H1 (cell line): ENCODE results near the gene ADARB2. TPM values are rescaled to one million over a fixed set of nuclear protein-coding genes. Genes with fewer than 3 reads are reported as not detected.

Experiments
- CTCF ChIA-PET: fragments of 300-600 bp; sonication (Branson Sonifier 250); formaldehyde crosslinking; loops from one replicate; lab custom pipeline; 2021; ENCODE audit not compliant: partially characterized antibody; lab: Charles Lee
- POLR2A ChIA-PET: fragments of 300-600 bp; sonication (Branson Sonifier 250); formaldehyde crosslinking; loops from one replicate; lab custom pipeline; 2021; ENCODE audit warnings: inconsistent platforms; ENCODE audit not compliant: partially characterized antibody; lab: Charles Lee
- DNase-seq, 2 experiments: peaks; one replicate each; pipeline versions ENCODE4 v3.0.0 to v3.0.0-alpha.2; 2010 to 2022; ENCODE audit warnings: low spot score in 2 of 2, low read depth in 1 of 2, mixed read lengths in 1 of 2
- FAIRE-seq: peaks from 2 replicates; lab custom pipeline; 2011; peaks lifted over from hg19 to GRCh38; lab: Jason Lieb, UNC
- H2AFZ ChIP-seq: 2 replicates; pipeline ENCODE4 v1.8.1; 2012; ENCODE audit warnings: low read length, inconsistent platforms
- H2AK5ac ChIP-seq: 2 replicates; pipeline ENCODE4 v1.6.1; 2013; ENCODE audit warnings: low read depth, low read length
- H2BK120ac ChIP-seq: replicated peaks from 2 replicates; pipeline ENCODE3; 2013; ENCODE audit warnings: low read depth, low read length, inconsistent platforms
- H2BK12ac ChIP-seq: 2 replicates; pipeline ENCODE4 v1.6.1; 2013; ENCODE audit warnings: low read depth, low read length
- H2BK15ac ChIP-seq: 2 replicates; pipeline ENCODE4 v1.6.1; 2013; ENCODE audit warnings: low read length
- H2BK20ac ChIP-seq: 2 replicates; pipeline ENCODE4 v1.6.1; 2013; ENCODE audit warnings: low read length
- H2BK5ac ChIP-seq: 2 replicates; pipeline ENCODE4 v1.6.1; 2013; ENCODE audit warnings: low read depth, low read length
- H3K14ac ChIP-seq: 2 replicates; pipeline ENCODE4 v1.6.1; 2013; ENCODE audit warnings: inconsistent platforms; ENCODE audit not compliant: insufficient read length
- H3K18ac ChIP-seq: 2 replicates; pipeline ENCODE4 v1.6.1; 2013; ENCODE audit warnings: low read length; ENCODE audit errors: extremely low read depth
- H3K23ac ChIP-seq: 2 replicates; pipeline ENCODE4 v1.6.1; 2013; ENCODE audit warnings: inconsistent platforms; ENCODE audit not compliant: insufficient read length
- H3K23me2 ChIP-seq: 2 replicates; pipeline ENCODE4 v1.6.1; 2013; ENCODE audit warnings: low read depth, low read length
- H3K27ac ChIP-seq: 2 replicates; pipeline ENCODE4 v1.6.1; 2011; ENCODE audit warnings: low read depth, low read length, inconsistent platforms
- H3K27me3 ChIP-seq, 4 experiments: replicated peaks in 1 of 4; 1 replicate in 1 of 4; 2 replicates in 3 of 4; pipeline versions ENCODE4 v1.6.1 to v1.8.1; 2011 to 2013; ENCODE audit warnings: low read length in 3 of 4, mild to moderate bottlenecking in 3 of 4, inconsistent platforms in 2 of 4, mixed read lengths in 2 of 4, moderate library complexity in 1 of 4; ENCODE audit not compliant: control insufficient read depth in 3 of 4, insufficient read depth in 3 of 4; ENCODE audit errors: extremely low read depth in 1 of 4
- H3K36me3 ChIP-seq, 4 experiments: 2 replicates each; pipeline versions ENCODE4 v1.6.1 to v1.8.1; 2011 to 2013; ENCODE audit warnings: mild to moderate bottlenecking in 4 of 4, low read length in 3 of 4, moderate library complexity in 2 of 4, control low read depth in 1 of 4, inconsistent platforms in 1 of 4; ENCODE audit not compliant: insufficient read depth in 4 of 4, control insufficient read depth in 2 of 4
- H3K4ac ChIP-seq: replicated peaks from 2 replicates; pipeline ENCODE3; 2013; ENCODE audit warnings: low read length, low read depth, mixed read lengths, inconsistent platforms; ENCODE audit not compliant: insufficient read length
- H3K4me1 ChIP-seq, 4 experiments: replicated peaks in 1 of 4; 1 replicate in 1 of 4; 2 replicates in 3 of 4; pipeline versions ENCODE4 v1.6.1 to v1.8.1; 2011 to 2013; ENCODE audit warnings: low read length in 3 of 4, inconsistent platforms in 2 of 4, mixed read lengths in 1 of 4; ENCODE audit not compliant: insufficient read depth in 4 of 4, control insufficient read depth in 3 of 4
- H3K4me2 ChIP-seq, 2 experiments: 2 replicates each; pipeline versions ENCODE4 v1.6.1 to v1.8.1; 2011 to 2013; ENCODE audit warnings: low read depth in 2 of 2, low read length in 2 of 2, control low read depth in 1 of 2, inconsistent platforms in 1 of 2, mild to moderate bottlenecking in 1 of 2; ENCODE audit not compliant: insufficient read depth in 1 of 2
- H3K4me3 ChIP-seq, 4 experiments: fragments of 200-600, 300-600 bp in 1 of 4; sonication (generic), shearing (Covaris generic), sonication (Bioruptor Twin) in 1 of 4; 2 replicates each; pipeline versions ENCODE4 v1.5.1 to v1.8.1; 2011 to 2016; ENCODE audit warnings: low read length in 4 of 4, low read depth in 3 of 4, control low read depth in 2 of 4, inconsistent platforms in 2 of 4, mild to moderate bottlenecking in 2 of 4, mixed read lengths in 1 of 4, moderate library complexity in 1 of 4; ENCODE audit not compliant: insufficient read depth in 2 of 4; ENCODE audit errors: extremely low read depth in 1 of 4
- H3K56ac ChIP-seq: replicated peaks from 2 replicates; pipeline ENCODE3; 2013; ENCODE audit warnings: low read depth, mild to moderate bottlenecking, mixed read lengths, low read length, inconsistent platforms; ENCODE audit not compliant: insufficient read length
- H3K79me1 ChIP-seq: 2 replicates; pipeline ENCODE4 v1.6.1; 2013; ENCODE audit warnings: low read depth, low read length, control low read depth
- H3K79me2 ChIP-seq, 2 experiments: 2 replicates each; pipeline versions ENCODE4 v1.6.1 to v1.8.1; 2012 to 2013; ENCODE audit warnings: low read length in 2 of 2, mild to moderate bottlenecking in 2 of 2, inconsistent platforms in 1 of 2; ENCODE audit not compliant: insufficient read depth in 2 of 2, control insufficient read depth in 1 of 2
- H3K9ac ChIP-seq, 4 experiments: replicated peaks in 1 of 4; 1 replicate in 1 of 4; 2 replicates in 3 of 4; pipeline versions ENCODE4 v1.6.1 to v1.8.1; 2011 to 2013; ENCODE audit warnings: low read depth in 3 of 4, low read length in 3 of 4, control low read depth in 2 of 4, mild to moderate bottlenecking in 2 of 4, moderate library complexity in 2 of 4, inconsistent platforms in 1 of 4; ENCODE audit errors: extremely low read depth in 1 of 4
- H3K9me3 ChIP-seq, 2 experiments: 2 replicates each; pipeline versions ENCODE4 v1.6.1 to v1.8.1; 2012 to 2013; ENCODE audit warnings: mild to moderate bottlenecking in 2 of 2, moderate library complexity in 2 of 2, control low read depth in 1 of 2, inconsistent platforms in 1 of 2, low read depth in 1 of 2, low read length in 1 of 2, mixed read lengths in 1 of 2; ENCODE audit not compliant: insufficient read depth in 2 of 2
- H4K20me1 ChIP-seq, 2 experiments: replicated peaks in 1 of 2; 2 replicates each; pipeline versions ENCODE3 to v1.8.1; 2011 to 2013; ENCODE audit warnings: inconsistent platforms in 2 of 2, low read length in 2 of 2, mild to moderate bottlenecking in 1 of 2; ENCODE audit not compliant: insufficient read depth in 2 of 2, control insufficient read depth in 1 of 2
- H4K5ac ChIP-seq: 2 replicates; pipeline ENCODE4 v1.6.1; 2013; ENCODE audit warnings: low read length, low read depth, mixed read lengths, inconsistent platforms; ENCODE audit not compliant: insufficient read length
- H4K8ac ChIP-seq: 2 replicates; pipeline ENCODE4 v1.8.0; 2013; ENCODE audit warnings: mild to moderate bottlenecking, moderate library complexity, low read length, inconsistent platforms; ENCODE audit not compliant: insufficient read depth; ENCODE audit errors: extremely low read depth
- H4K91ac ChIP-seq: replicated peaks from 2 replicates; pipeline ENCODE3; 2013; ENCODE audit warnings: low read length, mixed read lengths, inconsistent platforms; ENCODE audit not compliant: insufficient read length
- EP300 ChIP-seq, 2 experiments: IDR thresholded peaks; 1 replicate in 1 of 2; 2 replicates in 1 of 2; pipeline ENCODE4 v1.6.1; 2011 to 2012; ENCODE audit warnings: low read depth in 2 of 2, low read length in 2 of 2, mild to moderate bottlenecking in 2 of 2, borderline replicate concordance in 1 of 2, inconsistent platforms in 1 of 2, moderate library complexity in 1 of 2
- EZH2 ChIP-seq: fragments of 200-600 bp; sonication (generic); IDR thresholded peaks from 2 replicates; pipeline ENCODE4 v1.7.1; 2012; ENCODE audit warnings: low read depth, mild to moderate bottlenecking, moderate library complexity, low read length, inconsistent platforms; ENCODE audit not compliant: severe bottlenecking
- HDAC6 ChIP-seq: IDR thresholded peaks from one replicate; pipeline ENCODE4 v1.7.1; 2012; ENCODE audit warnings: low read depth, mild to moderate bottlenecking, inconsistent platforms, low read length, moderate library complexity
- JUND ChIP-seq: IDR thresholded peaks from 2 replicates; pipeline ENCODE4 v1.6.1; 2011; ENCODE audit warnings: mild to moderate bottlenecking, improper control_type of control experiment, low read length
- KDM4A ChIP-seq: IDR thresholded peaks from one replicate; pipeline ENCODE4 v1.7.1; 2012; ENCODE audit warnings: low read depth, mild to moderate bottlenecking, moderate library complexity, low read length, inconsistent platforms; ENCODE audit not compliant: severe bottlenecking
- KDM5A ChIP-seq: fragments of 200-600 bp; IDR thresholded peaks from 2 replicates; pipeline ENCODE4 v1.7.1; 2012; ENCODE audit warnings: mild to moderate bottlenecking, low read length, inconsistent platforms, mixed read lengths
- MAFK ChIP-seq: IDR thresholded peaks from 2 replicates; pipeline ENCODE4 v1.6.1; 2012; ENCODE audit warnings: low read depth, mild to moderate bottlenecking, improper control_type of control experiment, low read length
- NRF1 ChIP-seq: IDR thresholded peaks from 2 replicates; pipeline ENCODE4 v1.6.1; 2011; ENCODE audit warnings: mild to moderate bottlenecking, low read depth, low read length, improper control_type of control experiment
- POU5F1 ChIP-seq: IDR thresholded peaks from 2 replicates; pipeline ENCODE4 v1.6.1; 2011; ENCODE audit warnings: low read depth, mild to moderate bottlenecking, low read length, moderate library complexity
- SP4 ChIP-seq: IDR thresholded peaks from 2 replicates; pipeline ENCODE4 v1.6.1; 2012; ENCODE audit warnings: low read length, inconsistent platforms
- SUZ12 ChIP-seq: fragments of 200-600 bp; sonication (generic); IDR thresholded peaks from 2 replicates; pipeline ENCODE4 v1.6.1; 2012; ENCODE audit warnings: mild to moderate bottlenecking, inconsistent platforms, low read length, moderate library complexity, mixed read lengths
- WGBS, 2 experiments: shearing (Covaris generic) in 1 of 2; methylation state at CpG; one replicate each; pipeline versions ENCODE4 v1.1.6 to v1.1.7; 2013 to 2015; ENCODE audit warnings: low lambda C conversion rate in 2 of 2, mixed read lengths in 2 of 2, inconsistent platforms in 1 of 2, low coverage in 1 of 2, missing lambda C conversion rate in 1 of 2; ENCODE audit not compliant: insufficient replicate concordance in 2 of 2, insufficient coverage in 1 of 2, insufficient read length in 1 of 2; ENCODE audit errors: extremely low coverage in 1 of 2, missing lambda C conversion rate in 1 of 2; 5-methylcytosine and 5-hydroxymethylcytosine counted together
- polyA plus RNA-seq, 7 experiments: library from polyadenylated mRNA; depleted of rRNA in 3 of 7; stranded (reverse) in 5 of 7; unstranded in 2 of 7; fragments of >200 nt in 5 of 7; fragments of 200-250 nt in 2 of 7; gene quantifications; 1 replicate in 5 of 7; 2 replicates in 1 of 7; 4 replicates in 1 of 7; pipeline versions ENCODE4 v1.2.1 to v1.2.3, GENCODE V29; 2011 to 2013; ENCODE audit warnings: missing spikeins in 2 of 7, mixed read lengths in 2 of 7
- total RNA-seq: library from RNA; stranded (reverse); fragmentation: NEBNext Ultra II Directional; extraction: Animal tissue kit (Norgen Biotek cat#: 25700); gene quantifications from 2 replicates; pipeline ENCODE4 v1.2.1, GENCODE V29; 2021

The ADARB2 gene
- total and polyA plus RNA-seq, 2 of the 8 experiments (the other 6 are each of a cell fraction or from before 2014, with no cell fraction given), result 2.2 to 2.8 TPM

DNA sequence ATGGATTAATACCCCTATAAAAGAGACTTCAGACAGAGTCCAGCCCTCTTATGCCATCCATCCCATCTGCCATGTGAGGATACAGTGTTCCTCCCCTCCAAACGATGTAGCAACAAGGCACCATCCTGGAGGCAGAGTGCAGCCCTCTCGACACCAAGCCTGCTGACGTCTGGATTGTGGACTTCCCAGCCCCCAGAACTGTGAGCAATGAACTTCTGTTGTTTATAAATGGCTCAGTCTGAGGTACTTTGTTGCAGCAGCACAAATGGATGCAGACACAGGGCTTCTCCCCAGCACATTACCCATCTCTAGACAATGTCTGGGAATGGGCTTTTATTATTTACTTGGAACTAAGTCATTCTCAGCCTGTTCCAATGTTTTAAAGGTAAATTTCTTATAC, 485.6 kb downstream of the ADARB2 start:
- Histone ChIP-seq H3K56ac (no peak overlapping the region), H3K4me1 (no peaks in the 10 kb centered on the region; a peak in 1 of 7 replicates)

More for the DNA sequence above, 485.6 kb downstream of the ADARB2 start:
- Histone ChIP-seq H2BK5ac (no peak overlapping the region), H3K14ac (no peak overlapping the region), H3K4me2 (no peak overlapping the region), H2BK15ac (no peak overlapping the region), H3K27me3 (no peaks in the 10 kb centered on the region; a peak in 1 of 7 replicates), H3K27ac (no peak overlapping the region), H2BK12ac (no peak overlapping the region), H3K23me2 (peaks cover 2% of the 10 kb centered on the region; the same call in 1 of the 2 replicates), H3K36me3 (no peaks in the 10 kb centered on the region), H2AFZ (no peak overlapping the region), H3K18ac (no peak overlapping the region), H4K5ac (no peak overlapping the region), H3K79me2 (no peaks in the 10 kb centered on the region), H4K8ac (no peak overlapping the region), H2AK5ac (no peak overlapping the region; the same call in 1 of the 2 replicates), H3K4me3 (no peak overlapping the region), H2BK20ac (0 out of 2 replicates have a peak overlapping the region, but pooled peaks have one; percentile 32), H3K9ac (no peak overlapping the region), H3K9me3 (no peaks in the 10 kb centered on the region), H3K4ac (no peak overlapping the region), H3K23ac (no peak overlapping the region), H2BK120ac (no peak overlapping the region), H3K79me1 (no peaks in the 10 kb centered on the region), H4K20me1 (no peaks in the 10 kb centered on the region), H4K91ac (peak overlapping the region; percentile 47)
- TF ChIP-seq EZH2 (no peak), NRF1 (no peak), EP300 (IDR thresholded peaks at IDR 0.05; ENCODE audit: borderline replicate concordance in 1 of 2, low read depth in 2 of 2, low read length in 2 of 2) (no peak), KDM4A (no peak), KDM5A (no peak), SUZ12 (no peak), JUND (no peak), HDAC6 (no peak), SP4 (no peak), POU5F1 (no peak), MAFK (no peak)
- POLR2A ChIA-PET, result no interaction called here
- 91% methylated on average over 3 of the region's 3 CpGs; no CpG with 5 or more reads in 1 of the 2 experiments for WGBS, 2 experiments
- DNase-seq (no peak), FAIRE-seq (no peak)
- CTCF ChIA-PET, result interaction anchor here (1.0 kb wide), 1 partner anchor 8 kb away, joined by 5 read pairs; no protein-coding TSS in a partner anchor
